K562 (cell line): ENCODE measurements around the gene SERTAD1. TPM values are rescaled to one million over a fixed set of nuclear protein-coding genes. Genes with fewer than 3 reads are reported as not detected.

ENCODE experiments used
- ATAC-seq: fragments of 200-7000 bp; cut with Tn5 transposase; 3 replicates; pipeline ENCODE4 v1.9.1; 2020; ENCODE audit warnings: moderate library complexity
- BruUV-seq: library from RNA; stranded (reverse); fragments of 400-500 nt; replicated peaks from 2 replicates; lab custom pipeline; 2021; lab: Mats Ljungman, UMichigan
- CTCF ChIA-PET: fragments of 300-600 bp; formaldehyde crosslinking; extraction: SDS; loops from one replicate; lab custom pipeline; 2021; ENCODE audit warnings: low intra/inter-chr PET ratio; lab: Yijun Ruan, JAX
- POLR2A ChIA-PET: fragments of 300-600, 350-650 bp; sonication (Branson Sonifier 250); formaldehyde crosslinking; extraction: SDS; loops from one replicate; lab custom pipeline; 2021; ENCODE audit warnings: antibody characterized with exemption, inconsistent platforms; lab: Yijun Ruan, JAX
- DNase-seq, 4 experiments: peaks; one replicate each; pipeline versions ENCODE4 v3.0.0 to v3.0.0-alpha.2; 2011 to 2018; ENCODE audit warnings: low spot score in 3 of 4, mixed read lengths in 3 of 4; ENCODE audit errors: extremely low read depth in 1 of 4
- FAIRE-seq: peaks from 2 replicates; lab custom pipeline; 2011; peaks lifted over from hg19 to GRCh38; lab: Jason Lieb, UNC
- H2AFZ ChIP-seq: 2 replicates; pipeline ENCODE4 v1.6.0; 2011; ENCODE audit warnings: low read depth, low read length, control low read depth, inconsistent platforms
- H3K27ac ChIP-seq: fragments of 200-600 bp; 3 replicates; pipeline ENCODE4 v1.8.0; 2011; ENCODE audit warnings: low read depth, mild to moderate bottlenecking, control low read depth, inconsistent platforms, low read length, moderate library complexity, mixed read lengths; ENCODE audit errors: extremely low read depth
- H3K27me3 ChIP-seq, 2 experiments: fragments of 300-600 bp in 1 of 2; 2 replicates in 1 of 2; 3 replicates in 1 of 2; pipeline versions ENCODE4 v1.6.0 to v1.8.0; 2011; ENCODE audit warnings: inconsistent platforms in 2 of 2, low read length in 2 of 2, mild to moderate bottlenecking in 1 of 2, mixed read lengths in 1 of 2, moderate library complexity in 1 of 2; ENCODE audit not compliant: control insufficient read depth in 2 of 2, insufficient read depth in 2 of 2
- H3K36me3 ChIP-seq: fragments of 300-600 bp; 3 replicates; pipeline ENCODE4 v1.8.0; 2011; ENCODE audit warnings: mild to moderate bottlenecking, low read length, inconsistent platforms; ENCODE audit not compliant: control insufficient read depth, insufficient read depth
- H3K4me1 ChIP-seq, 2 experiments: fragments of 200-600 bp in 1 of 2; replicated peaks in 1 of 2; 2 replicates in 1 of 2; 3 replicates in 1 of 2; pipeline versions ENCODE4 v1.5.1 to v1.8.0; 2011; ENCODE audit warnings: inconsistent platforms in 2 of 2, low read length in 2 of 2, mild to moderate bottlenecking in 1 of 2, mixed read lengths in 1 of 2, moderate library complexity in 1 of 2; ENCODE audit not compliant: control insufficient read depth in 2 of 2, insufficient read depth in 2 of 2
- H3K4me2 ChIP-seq: 2 replicates; pipeline ENCODE4 v1.6.1; 2011; ENCODE audit warnings: low read length, control low read depth, inconsistent platforms, mixed read lengths; ENCODE audit not compliant: insufficient read depth
- H3K4me3 ChIP-seq: fragments of 200-600 bp; sonication (generic), shearing (Covaris generic); 2 replicates; pipeline ENCODE4 v1.5.1; 2016; ENCODE audit warnings: control low read depth, inconsistent platforms
- H3K79me2 ChIP-seq: fragments of 200-600 bp; 3 replicates; pipeline ENCODE4 v1.8.0; 2011; ENCODE audit warnings: low read length, inconsistent platforms; ENCODE audit not compliant: control insufficient read depth, insufficient read depth
- H3K9ac ChIP-seq, 2 experiments: 2 replicates each; pipeline versions ENCODE4 v1.6.0 to v1.6.1; 2011; ENCODE audit warnings: low read depth in 2 of 2, low read length in 2 of 2, control low read depth in 1 of 2, inconsistent platforms in 1 of 2, mild to moderate bottlenecking in 1 of 2, mixed read lengths in 1 of 2; ENCODE audit not compliant: insufficient read depth in 1 of 2
- H3K9me1 ChIP-seq: one replicate; pipeline ENCODE4 v1.6.0; 2011; ENCODE audit warnings: inconsistent platforms, mild to moderate bottlenecking, low read length, moderate library complexity; ENCODE audit not compliant: control insufficient read depth, insufficient read depth
- H3K9me3 ChIP-seq: replicated peaks from 2 replicates; pipeline ENCODE4 v1.5.1; 2011; ENCODE audit warnings: low read depth, low read length, inconsistent platforms; ENCODE audit not compliant: control insufficient read depth, insufficient read depth
- H4K20me1 ChIP-seq: replicated peaks from 2 replicates; pipeline ENCODE4 v1.6.1; 2011; ENCODE audit warnings: low read length, inconsistent platforms, mixed read lengths; ENCODE audit not compliant: control insufficient read depth, insufficient read depth
- ETV1 ChIP-seq: fragments of 450-650 bp; conservative IDR thresholded peaks from 2 replicates; pipeline ENCODE4 v1.6.1; 2016; ENCODE audit warnings: missing genetic modification characterization, control low read depth, low read depth, missing compliant biosample characterization
- KDM4B ChIP-seq, 2 experiments: fragments of 450-650 bp in 1 of 2; sonication (generic) in 1 of 2; IDR thresholded peaks; 2 replicates each; pipeline ENCODE4 v1.6.1; 2016 to 2017; ENCODE audit warnings: borderline replicate concordance in 2 of 2, antibody characterized with exemption in 1 of 2, low read depth in 1 of 2, mild to moderate bottlenecking in 1 of 2
- POLR2G ChIP-seq: fragments of 200-400 bp; formaldehyde crosslinking; IDR thresholded peaks from 2 replicates; pipeline ENCODE4 v1.6.1; 2017; ENCODE audit warnings: low read depth, mild to moderate bottlenecking, antibody characterized with exemption, low read length, moderate library complexity
- RBFOX2 ChIP-seq: fragments of 200-400 bp; formaldehyde crosslinking; IDR thresholded peaks from 2 replicates; pipeline ENCODE4 v1.6.1; 2017; ENCODE audit warnings: low read depth, mild to moderate bottlenecking, low read length, moderate library complexity
- ZNF12 ChIP-seq: sonication (generic); formaldehyde crosslinking; IDR thresholded peaks from 2 replicates; pipeline ENCODE4 v1.4.0; 2020; ENCODE audit warnings: mild to moderate bottlenecking, missing genetic modification reagents
- WGBS: fragments of 100-300 bp; shearing (Covaris generic); methylation state at CpG from one replicate; pipeline ENCODE4 v1.1.6; 2016; ENCODE audit warnings: low coverage, mixed read lengths; ENCODE audit not compliant: insufficient coverage; ENCODE audit errors: missing lambda C conversion rate; 5-methylcytosine and 5-hydroxymethylcytosine counted together
- in situ Hi-C: fragments of 300-500 bp; cut with MboI; formaldehyde crosslinking; loops from 4 replicates; pipeline ENCODE4 v1.15.0; 2018; ENCODE audit warnings: inconsistent platforms, mixed read lengths
- intact Hi-C: fragments of 100-400 bp; cut with micrococcal nuclease; formaldehyde crosslinking; loops from 2 replicates; pipeline ENCODE4 v1.14.2; 2022
- polyA plus RNA-seq, 8 experiments: library from polyadenylated mRNA; depleted of rRNA in 4 of 8; stranded (reverse) in 5 of 8; unstranded in 3 of 8; fragments of >200 nt; fragmentation: Nextera tagmentation in 2 of 8; fragmentation: Illumina TruSeq in 1 of 8; extraction: Ambion mirVana in 2 of 8; extraction: Trizol in 1 of 8; gene quantifications; 2 replicates each; pipeline versions ENCODE4 v1.2.1 to v1.2.3, GENCODE V29; 2011 to 2014; ENCODE audit warnings: inconsistent platforms in 1 of 8, missing spikeins in 1 of 8
- total RNA-seq, 7 experiments: library from RNA; depleted of rRNA in 6 of 7; stranded (reverse); fragments of >200 nt in 6 of 7; fragmentation: Illumina TruSeq in 2 of 7; extraction: Trizol in 2 of 7; gene quantifications; 2 replicates each; pipeline versions ENCODE4 v1.2.1 to v1.2.3, GENCODE V29; 2011 to 2021; ENCODE audit warnings: low replicate concordance in 1 of 7
- TF ChIP-seq, protein P1 (sequence below), 2 experiments: fragments of 200-800 bp in 1 of 2; sonication (Bioruptor generic) in 1 of 2; sonication (generic) in 1 of 2; formaldehyde crosslinking in 1 of 2; IDR thresholded peaks in 1 of 2; conservative IDR thresholded peaks in 1 of 2; 2 replicates each; pipeline versions ENCODE4 v1.5.0 to v1.6.1; 2016 to 2020; ENCODE audit warnings: missing compliant biosample characterization in 1 of 2, missing genetic modification characterization in 1 of 2, missing genetic modification reagents in 1 of 2
- TF ChIP-seq, protein P2 (sequence below): IDR thresholded peaks from 3 replicates; pipeline ENCODE4 v1.6.1; 2011; ENCODE audit warnings: borderline replicate concordance, mild to moderate bottlenecking, moderate library complexity; ENCODE audit not compliant: insufficient read length; ENCODE audit errors: extremely low read depth

SERTAD1 gene
- total and polyA plus RNA-seq, 9 of the 15 experiments (the other 6 are each of a cell fraction or from before 2014, with no cell fraction given): 0.15 to 8.7 (median 4.9) TPM

DNA sequence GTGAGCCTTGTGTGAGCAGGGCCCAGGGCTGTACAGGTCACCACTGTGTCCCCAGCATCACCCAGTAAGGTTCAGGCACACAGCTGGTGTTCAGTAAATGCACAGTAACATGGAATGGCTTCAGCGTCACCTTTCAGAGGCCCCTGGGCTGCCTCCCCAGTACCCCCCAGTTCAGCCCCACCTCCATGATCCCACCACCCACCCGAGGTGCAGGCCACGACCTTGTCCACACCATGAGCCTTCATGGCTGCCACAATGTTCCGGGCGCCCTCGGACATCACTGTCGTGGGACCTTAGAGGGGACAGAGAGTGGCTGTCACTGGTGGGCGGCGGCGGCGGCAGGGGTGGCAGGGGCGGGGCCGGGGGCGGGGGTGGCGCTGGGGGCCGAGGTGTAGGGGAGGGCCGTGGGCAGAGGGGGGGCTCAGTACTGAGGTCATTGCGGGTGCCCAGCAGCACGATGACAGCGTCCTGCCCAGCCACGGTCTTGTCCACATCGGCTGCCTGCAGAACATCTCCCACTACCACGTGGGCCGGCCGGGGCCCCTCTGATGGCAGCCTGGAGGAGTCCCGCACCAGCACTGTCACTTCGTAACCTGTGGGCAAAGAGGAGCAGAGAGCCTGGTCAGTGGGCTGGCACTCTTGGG, 32.3 kb upstream of the SERTAD1 start:
- Histone ChIP-seq H2AFZ (no peak overlapping the region), H4K20me1 (peaks cover 7% of the 10 kb centered on the region), H3K36me3 (peaks cover 72% of the 10 kb centered on the region), H3K9ac (no peak overlapping the region), H3K79me2 (peaks cover 45% of the 10 kb centered on the region), H3K27me3 (no peaks in the 10 kb centered on the region), H3K4me2 (no peak overlapping the region), H3K9me1 (peaks cover 4% of the 10 kb centered on the region), H3K4me3 (no peak overlapping the region), H3K27ac (no peak overlapping the region), H3K9me3 (no peaks in the 10 kb centered on the region), H3K4me1 (peaks cover 9 to 21% of the 10 kb centered on the region in 2 experiments; a peak in 4 of 5 replicates)
- ChIA-PET POLR2A (interaction anchor here (0.6 to 1.0 kb wide), 3 partner anchors 11 to 153 kb away, joined by 4 to 5 read pairs (median 4); no protein-coding TSS in a partner anchor), CTCF (no interaction called here)
- WGBS: 91% methylated on average over 13 of the region's 27 CpGs
- DNase-seq (no peak), FAIRE-seq (no peak), ATAC-seq (no peak)
- in situ Hi-C loops (no loop called here), intact Hi-C loops (no loop called here)
- TF ChIP-seq KDM4B (IDR thresholded peaks at IDR 0.05; ENCODE audit: borderline replicate concordance in 2 of 2, low read depth in 1 of 2) (no peak), POLR2G (peak; percentile 17; the same call in 1 of the 2 replicates), ETV1 (no peak), ZNF12 (CRISPR knock-in tag) (no peak), RBFOX2 (peak; percentile 35)
- TF ChIP-seq, protein P1, sequence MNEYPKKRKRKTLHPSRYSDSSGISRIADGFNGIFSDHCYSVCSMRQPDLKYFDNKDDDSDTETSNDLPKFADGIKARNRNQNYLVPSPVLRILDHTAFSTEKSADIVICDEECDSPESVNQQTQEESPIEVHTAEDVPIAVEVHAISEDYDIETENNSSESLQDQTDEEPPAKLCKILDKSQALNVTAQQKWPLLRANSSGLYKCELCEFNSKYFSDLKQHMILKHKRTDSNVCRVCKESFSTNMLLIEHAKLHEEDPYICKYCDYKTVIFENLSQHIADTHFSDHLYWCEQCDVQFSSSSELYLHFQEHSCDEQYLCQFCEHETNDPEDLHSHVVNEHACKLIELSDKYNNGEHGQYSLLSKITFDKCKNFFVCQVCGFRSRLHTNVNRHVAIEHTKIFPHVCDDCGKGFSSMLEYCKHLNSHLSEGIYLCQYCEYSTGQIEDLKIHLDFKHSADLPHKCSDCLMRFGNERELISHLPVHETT (CRISPR knock-in tag; conservative IDR thresholded peaks at IDR 0.05 in 1 of 2, IDR thresholded peaks at IDR 0.05 in 1 of 2): no peak
- TF ChIP-seq, protein P2, sequence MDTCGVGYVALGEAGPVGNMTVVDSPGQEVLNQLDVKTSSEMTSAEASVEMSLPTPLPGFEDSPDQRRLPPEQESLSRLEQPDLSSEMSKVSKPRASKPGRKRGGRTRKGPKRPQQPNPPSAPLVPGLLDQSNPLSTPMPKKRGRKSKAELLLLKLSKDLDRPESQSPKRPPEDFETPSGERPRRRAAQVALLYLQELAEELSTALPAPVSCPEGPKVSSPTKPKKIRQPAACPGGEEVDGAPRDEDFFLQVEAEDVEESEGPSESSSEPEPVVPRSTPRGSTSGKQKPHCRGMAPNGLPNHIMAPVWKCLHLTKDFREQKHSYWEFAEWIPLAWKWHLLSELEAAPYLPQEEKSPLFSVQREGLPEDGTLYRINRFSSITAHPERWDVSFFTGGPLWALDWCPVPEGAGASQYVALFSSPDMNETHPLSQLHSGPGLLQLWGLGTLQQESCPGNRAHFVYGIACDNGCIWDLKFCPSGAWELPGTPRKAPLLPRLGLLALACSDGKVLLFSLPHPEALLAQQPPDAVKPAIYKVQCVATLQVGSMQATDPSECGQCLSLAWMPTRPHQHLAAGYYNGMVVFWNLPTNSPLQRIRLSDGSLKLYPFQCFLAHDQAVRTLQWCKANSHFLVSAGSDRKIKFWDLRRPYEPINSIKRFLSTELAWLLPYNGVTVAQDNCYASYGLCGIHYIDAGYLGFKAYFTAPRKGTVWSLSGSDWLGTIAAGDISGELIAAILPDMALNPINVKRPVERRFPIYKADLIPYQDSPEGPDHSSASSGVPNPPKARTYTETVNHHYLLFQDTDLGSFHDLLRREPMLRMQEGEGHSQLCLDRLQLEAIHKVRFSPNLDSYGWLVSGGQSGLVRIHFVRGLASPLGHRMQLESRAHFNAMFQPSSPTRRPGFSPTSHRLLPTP: no peak
- BruUV-seq: no TSS peak
